ENCODE measurements around the gene MKRN2OS. TPM values are rescaled to one million over a fixed set of nuclear protein-coding genes. Genes with fewer than 3 reads are reported as not detected.
A peak's percentile ranks its signal among the peaks of the same experiment; 100 is the strongest.

MKRN2OS gene
- total RNA-seq, 4 donors from 2014 or later: 1.3 TPM; not detected in 3

DNA sequence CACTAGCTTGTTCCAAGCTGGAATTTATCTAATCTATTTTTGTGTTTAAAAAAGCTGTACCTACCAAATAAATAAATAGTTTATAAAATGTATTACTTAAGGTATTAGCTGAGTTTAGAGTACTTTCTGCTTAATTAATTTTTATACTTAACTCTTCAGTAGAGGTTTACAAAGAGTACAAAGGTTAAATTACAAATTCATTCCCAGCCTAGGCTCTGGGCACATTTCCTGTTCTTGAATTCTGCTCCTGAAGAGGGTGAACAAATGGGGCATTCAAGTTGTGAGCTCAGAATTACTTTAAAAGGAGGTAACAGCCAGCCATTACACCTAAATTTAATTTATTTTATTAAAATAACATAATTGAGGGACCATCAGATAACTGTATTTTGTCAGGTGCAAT is 38.0 kb upstream of the MKRN2OS start:
- no peaks in the 10 kb centered on the region for H3K27me3 ChIP-seq
- no peak for ATAC-seq
- H3K36me3 ChIP-seq: peaks cover 0 to 100% of the 10 kb centered on the region in 2 donors
- no peaks in the 10 kb centered on the region for H3K9me3 ChIP-seq
- TF ChIP-seq POLR2A (IDR thresholded peaks at IDR 0.05) (no peak), POLR2AphosphoS5 (IDR thresholded peaks at IDR 0.05) (no peak), CTCF (IDR thresholded peaks at IDR 0.05) (no peak), EP300 (IDR thresholded peaks at IDR 0.05) (no peak)
- no peak overlapping the region for H3K4me3 ChIP-seq
- H3K4me1 ChIP-seq: peaks cover 0 to 8% (median 0%) of the 10 kb centered on the region in 3 donors
- H3K27ac ChIP-seq: no peak overlapping the region

DNA sequence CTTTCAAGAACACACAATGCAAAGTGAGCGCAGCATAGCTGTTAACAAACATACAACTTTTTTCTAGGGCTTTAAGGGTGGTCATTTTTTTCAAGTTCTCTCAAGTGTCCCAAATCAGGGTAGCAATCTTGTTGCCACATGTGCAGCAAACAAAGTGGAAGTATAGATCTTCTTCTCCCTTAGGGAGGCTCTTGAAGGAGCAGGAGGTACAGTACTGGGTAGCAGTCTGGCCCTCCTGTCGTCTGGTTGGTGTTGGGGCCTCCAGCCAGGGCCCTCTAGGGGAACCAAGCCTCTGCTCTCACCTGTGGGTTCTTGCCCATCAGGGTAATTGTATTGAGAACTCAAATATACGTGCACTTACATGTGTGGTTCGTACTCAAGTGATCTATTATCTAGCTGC is 37.4 kb upstream of the MKRN2OS start:
- no peaks in the 10 kb centered on the region for H3K9me3 ChIP-seq
- no peaks in the 10 kb centered on the region for H3K27me3 ChIP-seq
- 62 to 68% methylated on average over 2 to 3 of the region's 4 CpGs for WGBS, 2 donors (ENCODE audit: low coverage in 1 of 2)
- no peak for ATAC-seq
- H3K36me3 ChIP-seq: peaks cover 0 to 100% of the 10 kb centered on the region in 2 donors
- TF ChIP-seq EP300 (IDR thresholded peaks at IDR 0.05): no peak
- no peak for TF ChIP-seq POLR2AphosphoS5 (IDR thresholded peaks at IDR 0.05)
- TF ChIP-seq CTCF (IDR thresholded peaks at IDR 0.05): no peak
- no peak for TF ChIP-seq POLR2A (IDR thresholded peaks at IDR 0.05)
- no peak overlapping the region for H3K4me3 ChIP-seq
- peaks cover 0 to 8% (median 0%) of the 10 kb centered on the region in 3 donors for H3K4me1 ChIP-seq
- no peak overlapping the region for H3K27ac ChIP-seq

DNA sequence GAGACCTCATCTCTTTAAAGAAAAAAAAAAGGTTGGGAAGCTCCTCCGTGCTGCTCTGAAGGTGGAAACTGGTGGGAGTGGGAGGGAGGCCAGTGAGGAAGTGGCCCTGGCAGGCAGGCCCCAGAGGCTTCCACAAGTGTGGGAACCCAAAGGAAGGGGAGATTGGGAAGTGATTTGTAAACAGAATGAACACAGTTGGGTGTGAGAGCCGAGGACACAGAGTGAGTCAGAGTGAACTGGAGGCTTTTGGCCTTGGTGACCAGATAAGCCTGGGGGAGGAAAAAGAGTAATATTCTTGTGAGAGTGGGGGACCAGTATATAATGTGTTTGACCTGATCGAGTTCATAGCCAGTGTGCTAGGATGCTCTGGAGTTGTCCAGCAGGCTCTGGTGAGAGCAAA is 34.6 kb upstream of the MKRN2OS start:
- WGBS, 2 donors (ENCODE audit: low coverage in 1 of 2): 41 to 57% methylated on average over 3 of the region's 3 CpGs
- TF ChIP-seq CTCF (IDR thresholded peaks at IDR 0.05) (no peak), EP300 (IDR thresholded peaks at IDR 0.05) (no peak), POLR2AphosphoS5 (IDR thresholded peaks at IDR 0.05) (no peak), POLR2A (IDR thresholded peaks at IDR 0.05) (no peak)
- no peaks in the 10 kb centered on the region for H3K27me3 ChIP-seq
- peak overlapping the region in 3 of 4 donors; percentile 0 to 27 (median 16) for H3K27ac ChIP-seq
- no peak overlapping the region for H3K4me3 ChIP-seq
- H3K9me3 ChIP-seq: no peaks in the 10 kb centered on the region
- H3K36me3 ChIP-seq: peaks cover 0 to 100% of the 10 kb centered on the region in 2 donors
- peaks cover 0 to 8% (median 0%) of the 10 kb centered on the region in 3 donors for H3K4me1 ChIP-seq
- no peak for ATAC-seq

- Histone ChIP-seq H3K27me3 (no peaks in the 10 kb centered on the region), H3K36me3 (peaks cover 0 to 100% of the 10 kb centered on the region in 2 donors), H3K27ac (peak overlapping the region in 2 of 4 donors; percentile 0 to 27), H3K4me3 (no peak overlapping the region), H3K4me1 (peaks cover 0 to 10% (median 0%) of the 10 kb centered on the region in 3 donors), H3K9me3 (no peaks in the 10 kb centered on the region)
- TF ChIP-seq CTCF (IDR thresholded peaks at IDR 0.05) (no peak), EP300 (IDR thresholded peaks at IDR 0.05) (no peak), POLR2A (IDR thresholded peaks at IDR 0.05) (no peak), POLR2AphosphoS5 (IDR thresholded peaks at IDR 0.05) (no peak)
- 90 to 93% methylated on average over 2 to 3 of the region's 3 CpGs for WGBS, 2 donors (ENCODE audit: low coverage in 1 of 2)
- ATAC-seq: no peak
Observed at GRCh38 chr3:12579456-12579855, 34.2 kb upstream of the MKRN2OS start.

GRCh38 chr3:12578742-12579141 is 33.4 kb upstream of the MKRN2OS start:
- Histone ChIP-seq H3K27me3 (no peaks in the 10 kb centered on the region), H3K27ac (no peak overlapping the region), H3K9me3 (no peaks in the 10 kb centered on the region), H3K36me3 (peaks cover 0 to 100% of the 10 kb centered on the region in 2 donors), H3K4me1 (peaks cover 0 to 13% (median 0%) of the 10 kb centered on the region in 3 donors), H3K4me3 (no peak overlapping the region)
- ATAC-seq: no peak
- WGBS, 2 donors (ENCODE audit: low coverage in 1 of 2): 78 to 80% methylated on average over 1 to 2 of the region's 2 CpGs
- TF ChIP-seq CTCF (IDR thresholded peaks at IDR 0.05): no peak
- TF ChIP-seq EP300 (IDR thresholded peaks at IDR 0.05): no peak
- TF ChIP-seq POLR2AphosphoS5 (IDR thresholded peaks at IDR 0.05): no peak
- no peak for TF ChIP-seq POLR2A (IDR thresholded peaks at IDR 0.05)
